Coronary artery (tissue), 2 donors: ENCODE data around the gene SPACDR.
A peak's percentile ranks its signal among the peaks of the same experiment; 100 is the strongest.

Experiments used
- DNase-seq: peaks from one replicate; pipeline ENCODE4 v3.0.0-alpha.2; 2017; ENCODE audit warnings: low spot score
- H3K27ac ChIP-seq, 2 donors: fragments of 200-600 bp; sonication (generic); one replicate each; pipeline ENCODE4 v1.5.1; 2016 to 2019
- H3K4me3 ChIP-seq: fragments of 200-600 bp; sonication (generic); 2 replicates; pipeline ENCODE4 v1.5.1; 2016; ENCODE audit warnings: mild to moderate bottlenecking, moderate library complexity
- CTCF ChIP-seq: fragments of 200-600 bp; sonication (generic); IDR thresholded peaks from one replicate; pipeline ENCODE4 v1.5.1; 2019; ENCODE audit warnings: antibody characterized with exemption

Gene SPACDR

GRCh38 chr7:100489121-100489520 is 25.1 kb upstream of the SPACDR start:
- no peak for DNase-seq
- Histone ChIP-seq H3K27ac (no peak overlapping the region), H3K4me3 (no peak overlapping the region)
- TF ChIP-seq CTCF = no peak

DNA sequence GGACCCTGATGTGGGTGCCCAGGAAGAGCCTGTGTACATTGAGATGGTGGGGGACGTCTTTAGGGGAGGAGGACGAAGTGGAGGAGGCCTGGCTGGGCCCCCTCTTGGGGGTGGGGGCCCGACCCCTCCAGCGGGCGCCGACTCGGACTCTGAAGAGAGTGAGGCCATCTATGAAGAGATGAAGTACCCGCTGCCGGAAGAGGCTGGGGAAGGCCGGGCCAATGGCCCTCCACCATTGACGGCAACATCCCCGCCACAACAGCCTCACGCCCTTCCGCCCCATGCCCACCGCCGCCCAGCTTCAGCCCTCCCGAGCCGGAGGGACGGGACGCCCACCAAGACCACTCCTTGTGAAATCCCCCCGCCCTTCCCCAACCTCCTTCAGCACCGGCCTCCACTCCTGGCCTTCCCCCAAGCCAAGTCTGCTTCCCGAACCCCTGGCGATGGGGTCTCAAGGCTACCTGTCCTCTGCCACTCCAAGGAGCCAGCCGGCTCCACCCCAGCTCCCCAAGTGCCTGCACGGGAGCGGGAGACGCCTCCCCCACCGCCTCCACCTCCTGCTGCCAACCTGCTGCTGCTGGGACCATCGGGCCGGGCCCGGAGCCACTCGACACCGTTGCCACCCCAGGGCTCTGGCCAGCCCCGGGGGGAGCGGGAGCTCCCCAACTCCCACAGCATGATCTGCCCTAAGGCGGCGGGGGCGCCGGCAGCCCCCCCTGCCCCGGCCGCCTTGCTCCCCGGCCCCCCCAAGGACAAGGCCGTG is 24.5 kb upstream of the SPACDR start:
- TF ChIP-seq CTCF = no peak
- H3K27ac ChIP-seq = no peak overlapping the region
- no peak overlapping the region for H3K4me3 ChIP-seq
- no peak for DNase-seq

DNA sequence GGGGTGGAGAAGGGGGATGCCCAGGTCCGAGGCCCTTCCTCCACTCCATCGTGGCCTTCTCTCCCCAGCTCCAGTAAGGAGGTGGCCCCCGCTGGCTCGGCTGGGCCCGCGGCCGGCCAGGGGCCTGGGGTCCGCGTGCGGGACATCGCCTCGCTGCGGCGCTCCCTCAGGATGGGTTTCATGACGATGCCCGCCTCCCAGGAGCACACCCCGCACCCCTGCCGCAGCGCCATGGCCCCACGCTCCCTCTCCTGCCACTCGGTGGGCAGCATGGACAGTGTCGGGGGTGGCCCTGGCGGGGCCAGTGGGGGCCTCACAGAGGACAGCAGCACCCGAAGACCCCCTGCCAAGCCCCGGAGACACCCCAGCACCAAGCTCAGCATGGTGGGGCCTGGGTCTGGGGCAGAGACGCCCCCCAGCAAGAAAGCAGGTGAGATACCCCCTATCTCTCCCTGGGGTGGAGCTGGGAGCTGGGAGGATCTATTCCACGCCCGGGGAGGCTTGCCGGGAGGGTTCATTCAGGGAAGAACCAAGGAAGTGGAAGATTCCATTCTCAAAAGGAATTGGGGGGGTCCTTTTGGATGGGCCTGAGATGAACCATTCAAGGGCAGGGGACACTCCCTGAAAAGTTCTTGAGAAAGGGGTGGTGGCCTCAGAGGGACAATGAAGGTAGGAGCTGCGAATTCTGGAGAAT is 22.8 kb upstream of the SPACDR start:
- no peak for DNase-seq
- no peak overlapping the region for H3K27ac ChIP-seq
- H3K4me3 ChIP-seq = no peak overlapping the region
- TF ChIP-seq CTCF = no peak

GRCh38 chr7:100486111-100486636 is 22.1 kb upstream of the SPACDR start:
- no peak for TF ChIP-seq CTCF
- Histone ChIP-seq H3K27ac (no peak overlapping the region), H3K4me3 (no peak overlapping the region)
- DNase-seq = no peak

DNA sequence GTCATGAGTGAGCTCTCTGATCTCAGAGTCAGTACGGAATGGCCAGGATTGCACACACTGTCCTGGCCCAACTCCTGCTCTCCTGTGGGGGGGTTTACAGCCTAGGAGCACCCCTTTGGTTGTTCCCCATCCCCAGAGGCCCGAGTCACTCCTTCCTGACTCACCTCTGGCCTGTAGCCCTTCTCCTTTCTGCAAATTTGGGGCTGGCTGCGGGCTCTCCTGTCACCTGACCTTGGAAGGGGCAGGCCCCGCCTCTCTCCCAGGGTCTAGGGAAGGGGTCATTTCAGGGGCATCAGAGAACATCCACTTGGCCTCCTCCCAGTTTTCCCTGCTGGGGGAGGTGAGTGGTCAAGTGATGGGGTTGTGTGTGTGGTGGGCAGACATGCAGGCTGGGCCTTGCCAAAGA is 21.4 kb upstream of the SPACDR start:
- no peak overlapping the region for H3K27ac ChIP-seq
- no peak for DNase-seq
- H3K4me3 ChIP-seq = no peak overlapping the region
- no peak for TF ChIP-seq CTCF

GRCh38 chr7:100484673-100485045 is 20.6 kb upstream of the SPACDR start:
- Histone ChIP-seq H3K27ac (peak overlapping the region in 1 of 2 donors; percentile 29), H3K4me3 (peak overlapping the region; percentile 75)
- no peak for TF ChIP-seq CTCF
- DNase-seq = no peak
